Urinary bladder (tissue), 4 donors: ENCODE measurements around the gene GLYR1. TPM values are rescaled to one million over a fixed set of nuclear protein-coding genes. Genes with fewer than 3 reads are reported as not detected.
A peak's percentile ranks its signal among the peaks of the same experiment; 100 is the strongest.

ENCODE experiments used
- DNase-seq: peaks from one replicate; pipeline ENCODE4 v3.0.0-alpha.2; 2015; ENCODE audit errors: extremely low spot score
- H3K27ac ChIP-seq: one replicate; pipeline ENCODE4 v1.5.1; 2013; ENCODE audit warnings: low read depth, mild to moderate bottlenecking, moderate library complexity
- H3K36me3 ChIP-seq: one replicate; pipeline ENCODE4 v1.6.1; 2013; ENCODE audit warnings: mild to moderate bottlenecking, moderate library complexity; ENCODE audit not compliant: insufficient read depth
- H3K4me1 ChIP-seq: one replicate; pipeline ENCODE4 v1.6.1; 2013; ENCODE audit warnings: mild to moderate bottlenecking, moderate library complexity; ENCODE audit not compliant: insufficient read depth
- H3K4me3 ChIP-seq: one replicate; pipeline ENCODE4 v1.5.1; 2013; ENCODE audit warnings: low read depth, low read length
- WGBS: extraction: QIAGEN DNeasy Blood & Tissue Kit; methylation state at CpG from one replicate; pipeline ENCODE4 v1.1.7; 2013; 5-methylcytosine and 5-hydroxymethylcytosine counted together
- polyA plus RNA-seq: library from polyadenylated mRNA; stranded (reverse); fragments of 200-250 nt; gene quantifications from one replicate; pipeline ENCODE4 v1.2.3, GENCODE V29; 2013
- total RNA-seq: library from RNA; depleted of rRNA; stranded (reverse); fragments of >200 nt; gene quantifications from one replicate; pipeline ENCODE4 v1.2.3, GENCODE V29; 2014
- donor health status: healthy with polysubstance abuse.
- donor health status: healthy.

GLYR1 gene
- total and polyA plus RNA-seq, 2 donors: 44.4 to 60.3 TPM

DNA sequence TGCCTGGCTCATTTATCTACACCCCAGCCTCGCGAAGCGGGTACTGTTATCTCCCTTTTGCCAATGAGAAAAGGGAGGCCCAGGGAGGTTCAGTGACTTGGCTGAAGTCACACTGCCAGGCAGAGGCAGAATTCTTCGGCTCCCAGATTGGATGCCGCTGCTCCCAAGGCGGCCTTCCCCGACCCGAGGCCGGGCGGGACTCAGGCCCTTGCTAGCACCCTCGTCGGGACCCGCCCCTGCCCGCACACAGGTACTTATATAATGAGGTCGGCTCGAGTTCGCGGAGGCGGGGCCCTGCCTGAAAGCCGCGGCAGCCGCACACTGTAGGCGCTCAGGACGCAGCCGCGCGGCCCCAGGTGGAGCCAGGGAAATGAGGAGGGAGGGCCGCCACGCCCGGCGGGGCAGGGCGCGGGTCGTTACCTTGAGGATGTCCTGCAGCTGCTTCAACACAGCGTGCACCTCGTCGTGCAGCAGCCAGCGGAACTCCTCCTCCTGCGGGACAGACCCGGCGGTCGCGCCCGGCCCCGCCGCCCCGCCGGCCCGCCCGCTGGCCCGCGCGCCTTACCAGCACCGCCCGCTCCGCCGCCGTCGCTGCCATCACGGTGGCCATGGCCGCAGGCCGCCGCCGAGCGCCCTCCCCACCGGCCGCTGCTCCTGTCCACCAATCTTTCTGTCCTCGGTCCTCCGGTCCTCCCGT is 45.0 kb downstream of the GLYR1 start, which contains the start of gene ROGDI:
Gene ROGDI, minus strand, starts transcription at position 672 of the 697 bp plus-strand sequence. Its CDS starts 62 bp downstream, at position 610.
- Histone ChIP-seq H3K36me3 (no peaks in the 10 kb centered on the region), H3K4me3 (peak within 1 kb of the TSS; percentile 85), H3K27ac (peak within 1 kb of the TSS; percentile 61), H3K4me1 (peaks cover 3% of the 10 kb centered on the region)
- WGBS: under 1% methylated on average over 67 of the region's 70 CpGs
- DNase-seq: no peak

GRCh38 chr16:4801051-4801961 is 45.8 kb downstream of the GLYR1 start:
- Histone ChIP-seq H3K4me1 (peaks cover 3% of the 10 kb centered on the region), H3K27ac (peak overlapping the region; percentile 61), H3K4me3 (peak overlapping the region; percentile 85), H3K36me3 (no peaks in the 10 kb centered on the region)
- DNase-seq: no peak
- WGBS: 52% methylated on average over 29 of the region's 29 CpGs

- Histone ChIP-seq H3K36me3 (no peaks in the 10 kb centered on the region), H3K4me3 (no peak overlapping the region), H3K27ac (no peak overlapping the region), H3K4me1 (peaks cover 3% of the 10 kb centered on the region)
- no peak for DNase-seq
- WGBS: 75% methylated on average over 17 of the region's 17 CpGs
These were observed 46.6 kb downstream of the GLYR1 start for GRCh38 chr16:4800290-4801041.

DNA sequence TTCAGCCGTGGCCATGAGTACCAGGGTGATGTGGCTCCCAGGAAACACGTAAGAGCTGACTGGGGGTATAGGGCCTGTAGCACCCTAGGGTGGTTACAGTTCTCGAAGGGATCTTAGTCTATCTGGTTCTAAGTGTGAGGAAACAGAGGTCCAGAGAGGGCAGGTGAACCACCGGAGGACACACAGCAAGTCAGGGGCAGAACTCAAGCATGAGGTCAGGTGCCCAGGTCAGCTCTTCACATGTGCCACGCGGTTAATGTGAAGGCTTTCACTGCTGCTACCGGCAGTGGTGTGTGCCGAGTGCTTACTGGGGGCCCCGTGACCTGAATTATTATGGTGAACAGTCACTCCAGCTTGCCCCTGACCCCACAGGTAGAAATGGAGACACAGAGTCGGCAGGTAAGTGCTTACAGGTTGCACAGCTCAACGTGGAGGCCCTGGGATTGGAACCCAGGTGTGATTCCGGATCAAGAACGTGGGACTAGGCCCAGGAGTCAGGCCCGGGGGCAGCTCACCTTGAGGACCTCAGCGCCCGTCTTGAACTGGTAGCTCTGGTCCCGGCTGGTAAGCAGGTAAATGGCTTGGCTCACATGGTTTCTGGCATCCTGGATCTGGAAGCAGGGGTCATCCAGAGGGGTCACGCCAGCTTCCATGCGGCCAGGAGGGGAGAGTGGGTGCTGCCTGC is 47.8 kb downstream of the GLYR1 start:
- Histone ChIP-seq H3K36me3 (no peaks in the 10 kb centered on the region), H3K27ac (no peak overlapping the region), H3K4me1 (peaks cover 3% of the 10 kb centered on the region), H3K4me3 (no peak overlapping the region)
- WGBS: 94% methylated on average over 19 of the region's 19 CpGs
- no peak for DNase-seq

- Histone ChIP-seq H3K4me3 (no peak overlapping the region), H3K4me1 (peaks cover 3% of the 10 kb centered on the region), H3K27ac (no peak overlapping the region), H3K36me3 (no peaks in the 10 kb centered on the region)
- WGBS: 94% methylated on average over 16 of the region's 16 CpGs
- no peak for DNase-seq
These were observed 48.6 kb downstream of the GLYR1 start for GRCh38 chr16:4798456-4798855.

DNA sequence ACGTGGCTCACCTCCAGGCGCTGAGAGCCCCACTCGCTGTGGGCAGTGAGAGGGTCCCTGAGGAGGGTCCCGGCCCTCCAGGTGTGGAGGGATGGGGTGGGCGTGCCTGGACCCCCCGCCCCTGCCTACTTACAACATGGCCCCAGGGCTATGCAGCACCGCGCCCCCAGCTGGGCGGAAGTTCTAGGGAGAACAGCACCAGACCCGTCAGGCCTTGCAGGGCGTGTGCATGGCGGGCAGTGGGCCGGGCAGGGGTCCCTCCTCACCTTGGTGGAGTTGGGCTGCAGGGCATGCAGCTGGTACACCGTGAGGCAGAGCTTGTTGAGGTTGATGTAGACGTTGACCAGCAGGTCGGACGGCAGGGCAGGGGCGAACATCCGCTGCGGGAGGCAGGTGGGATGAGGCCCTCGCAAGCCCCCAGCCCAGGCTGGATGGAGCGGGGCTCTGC is 49.3 kb downstream of the GLYR1 start:
- DNase-seq: no peak
- WGBS: 92% methylated on average over 22 of the region's 22 CpGs
- Histone ChIP-seq H3K36me3 (no peaks in the 10 kb centered on the region), H3K4me1 (peaks cover 3% of the 10 kb centered on the region), H3K27ac (no peak overlapping the region), H3K4me3 (no peak overlapping the region)

GRCh38 chr16:4796982-4797804 is 49.9 kb downstream of the GLYR1 start:
- no peaks in the 10 kb centered on the region for H3K36me3 ChIP-seq

DNA sequence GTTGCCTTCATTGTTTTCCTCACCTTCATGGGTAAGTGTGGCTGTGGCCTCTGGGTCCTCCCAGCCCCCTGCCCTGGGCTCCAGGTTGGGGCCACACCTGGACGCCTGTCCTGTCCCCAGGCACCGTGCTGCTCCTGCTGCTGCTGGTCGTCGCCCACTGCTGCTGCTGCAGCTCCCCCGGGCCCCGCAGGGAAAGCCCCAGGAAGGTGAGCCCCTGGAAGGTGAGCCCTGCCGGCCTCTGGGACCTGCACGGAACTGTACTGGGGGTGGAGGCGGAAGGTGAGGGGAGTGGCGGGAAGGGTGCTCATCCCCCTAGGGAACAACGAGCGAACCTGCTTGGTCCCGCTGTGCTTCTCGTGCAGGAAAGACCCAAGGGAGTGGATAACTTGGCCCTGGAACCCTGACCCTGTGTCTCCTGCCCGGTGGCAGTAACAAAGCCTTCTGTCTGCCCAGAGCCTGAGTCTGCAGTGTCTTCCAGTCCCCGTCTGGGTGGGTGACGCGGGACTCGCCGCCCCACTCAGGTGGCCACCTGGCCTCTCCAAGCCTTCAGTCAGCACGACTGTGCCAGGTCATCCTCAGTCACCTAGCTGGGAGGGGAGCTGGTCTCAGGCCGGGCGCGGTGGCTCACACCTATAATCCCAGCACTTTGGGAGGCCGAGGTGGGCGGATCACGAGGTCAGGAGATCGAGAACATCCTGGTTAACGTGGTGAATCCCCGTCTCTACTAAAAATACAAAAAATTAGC is 51.1 kb downstream of the GLYR1 start:
- no peak overlapping the region for H3K4me3 ChIP-seq
- no peak overlapping the region for H3K27ac ChIP-seq
- H3K4me1 ChIP-seq: no peaks in the 10 kb centered on the region
- no peak for DNase-seq
- 92% methylated on average over 30 of the region's 30 CpGs for WGBS
- no peaks in the 10 kb centered on the region for H3K36me3 ChIP-seq

More at GRCh38 chr16:4796982-4797804, 49.9 kb downstream of the GLYR1 start:
- WGBS: 90% methylated on average over 21 of the region's 21 CpGs
- H3K4me3 ChIP-seq: no peak overlapping the region
- peaks cover 3% of the 10 kb centered on the region for H3K4me1 ChIP-seq
- H3K27ac ChIP-seq: no peak overlapping the region
- no peak for DNase-seq

GRCh38 chr16:4795181-4795827 is 51.8 kb downstream of the GLYR1 start, which contains the start of gene SMIM22:
SMIM22 (plus strand) TSS chr16:4795369; CDS start chr16:4795735, 366 bp downstream.
- no peak for DNase-seq
- no peak within 1 kb of the TSS for H3K4me3 ChIP-seq
- H3K27ac ChIP-seq: no peak within 1 kb of the TSS
- H3K36me3 ChIP-seq: no peaks in the 10 kb centered on the region
- no peaks in the 10 kb centered on the region for H3K4me1 ChIP-seq
- WGBS: 69% methylated on average over 14 of the region's 14 CpGs

GRCh38 chr16:4792951-4793513 is 54.1 kb downstream of the GLYR1 start:
- Histone ChIP-seq H3K36me3 (no peaks in the 10 kb centered on the region), H3K4me3 (no peak overlapping the region), H3K4me1 (no peaks in the 10 kb centered on the region), H3K27ac (no peak overlapping the region)
- DNase-seq: no peak
- WGBS: 72% methylated on average over 13 of the region's 13 CpGs

- 72% methylated on average over 10 of the region's 10 CpGs for WGBS
- no peak for DNase-seq
- Histone ChIP-seq H3K27ac (no peak overlapping the region), H3K4me1 (no peaks in the 10 kb centered on the region), H3K4me3 (no peak overlapping the region), H3K36me3 (no peaks in the 10 kb centered on the region)
These were observed 56.2 kb downstream of the GLYR1 start for GRCh38 chr16:4790871-4791270.
